ENCODE measurements around the gene GAL3ST2.
"Not testable (repeated sequence)": the region's sequence is repeated elsewhere in the genome, so short reads cannot be mapped to it uniquely, and the experiment has no call there.

Gene GAL3ST2

GRCh38 chr2:241795021-241795999 lies 18.7 kb downstream of the GAL3ST2 start:
- no peak for DNase-seq (ENCODE audit: low spot score)

DNA sequence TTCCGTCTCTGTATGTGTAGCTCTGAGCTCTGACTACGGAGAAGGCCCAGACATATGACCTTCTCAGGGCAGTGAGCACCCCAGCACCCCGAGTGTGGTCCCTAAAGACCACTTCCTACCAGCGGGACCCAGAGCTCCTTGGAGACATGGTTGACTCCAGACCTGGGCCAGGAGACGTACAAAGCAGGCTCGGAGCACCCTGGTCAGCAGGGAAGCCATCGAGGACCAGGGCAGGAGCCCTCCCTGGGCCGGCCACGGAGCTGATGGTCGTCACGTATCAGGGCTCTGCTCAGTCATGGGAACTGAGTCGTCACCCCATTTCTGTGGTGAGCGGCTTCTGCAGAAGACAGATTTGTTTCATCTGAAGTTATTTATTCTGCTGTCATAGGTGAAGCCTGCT lies 19.6 kb downstream of the GAL3ST2 start:
- no peak for DNase-seq (ENCODE audit: low spot score)

- DNase-seq (ENCODE audit: low spot score): no peak
Measured at GRCh38 chr2:241796610-241797138, 20.1 kb downstream of the GAL3ST2 start.

DNA sequence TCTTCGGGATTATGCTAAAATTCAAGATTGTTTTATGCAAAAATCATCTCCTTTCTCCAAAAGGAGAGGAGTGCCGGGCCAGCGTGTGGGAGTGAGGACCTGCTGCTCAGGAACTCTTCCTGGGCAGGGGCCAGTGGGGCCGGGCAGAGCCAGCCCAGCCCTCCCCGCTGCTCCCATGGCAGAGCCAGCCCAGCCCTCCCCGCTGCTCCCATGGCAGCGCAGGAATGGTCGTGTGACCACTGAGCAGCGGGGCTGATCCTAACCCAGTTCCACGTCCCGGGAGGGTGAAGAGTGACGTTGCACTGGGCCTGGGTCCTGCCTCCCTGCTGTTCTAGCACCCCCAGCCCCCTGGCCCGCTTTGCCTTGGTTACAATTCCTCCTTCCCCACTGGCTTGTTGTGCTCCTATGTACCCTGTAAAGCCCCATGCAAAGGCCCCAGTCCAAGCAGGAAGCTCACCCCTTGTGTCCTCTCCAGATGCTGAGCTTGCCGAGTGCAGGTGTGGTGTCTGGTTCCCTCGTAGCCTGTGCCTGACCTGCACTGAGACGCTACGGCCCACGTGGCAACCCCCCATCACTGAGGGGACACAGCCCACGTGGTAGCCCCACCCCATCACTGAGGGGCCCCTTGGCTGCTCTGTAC lies 20.9 kb downstream of the GAL3ST2 start:
- no peak for DNase-seq (ENCODE audit: low spot score)

- no peak for DNase-seq (ENCODE audit: low spot score)
Measured at GRCh38 chr2:241798081-241798630, 21.5 kb downstream of the GAL3ST2 start.

- DNase-seq (ENCODE audit: low spot score): no peak
Measured at GRCh38 chr2:241798631-241799521, 22.3 kb downstream of the GAL3ST2 start.

DNA sequence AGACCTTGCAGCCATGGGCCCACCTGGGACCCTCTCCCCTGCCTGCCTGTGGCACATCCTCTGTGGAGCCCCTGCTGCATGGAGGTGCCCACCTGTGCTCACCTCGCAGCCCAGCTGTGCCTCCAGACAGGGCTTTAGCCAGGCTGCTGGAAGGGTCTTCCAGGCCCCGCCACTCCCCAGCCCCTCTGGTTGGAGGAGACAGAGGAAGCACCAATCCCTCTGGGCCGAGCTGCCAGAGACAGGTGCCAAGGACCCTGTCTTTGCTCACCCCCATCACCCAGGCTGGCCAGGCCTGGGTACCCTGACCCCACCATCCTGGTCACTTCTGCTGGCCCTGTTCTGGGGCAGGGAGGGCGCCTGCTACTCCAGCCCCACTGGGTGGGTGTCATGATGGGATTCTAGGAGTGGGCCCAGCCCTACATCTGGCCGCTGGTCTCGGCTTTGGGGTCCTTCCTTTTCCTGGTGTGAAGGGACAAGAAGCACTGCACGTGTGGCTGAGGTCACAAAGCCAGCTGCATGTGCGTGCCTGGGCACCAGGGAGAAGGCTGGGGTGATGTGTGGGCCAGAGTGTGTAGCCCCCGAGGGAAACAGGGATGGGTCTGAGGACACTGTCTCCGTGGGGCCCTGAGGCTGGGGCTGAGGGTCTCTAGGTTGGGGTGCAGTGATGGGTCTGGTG lies 23.0 kb downstream of the GAL3ST2 start:
- no peak for DNase-seq (ENCODE audit: low spot score)

DNA sequence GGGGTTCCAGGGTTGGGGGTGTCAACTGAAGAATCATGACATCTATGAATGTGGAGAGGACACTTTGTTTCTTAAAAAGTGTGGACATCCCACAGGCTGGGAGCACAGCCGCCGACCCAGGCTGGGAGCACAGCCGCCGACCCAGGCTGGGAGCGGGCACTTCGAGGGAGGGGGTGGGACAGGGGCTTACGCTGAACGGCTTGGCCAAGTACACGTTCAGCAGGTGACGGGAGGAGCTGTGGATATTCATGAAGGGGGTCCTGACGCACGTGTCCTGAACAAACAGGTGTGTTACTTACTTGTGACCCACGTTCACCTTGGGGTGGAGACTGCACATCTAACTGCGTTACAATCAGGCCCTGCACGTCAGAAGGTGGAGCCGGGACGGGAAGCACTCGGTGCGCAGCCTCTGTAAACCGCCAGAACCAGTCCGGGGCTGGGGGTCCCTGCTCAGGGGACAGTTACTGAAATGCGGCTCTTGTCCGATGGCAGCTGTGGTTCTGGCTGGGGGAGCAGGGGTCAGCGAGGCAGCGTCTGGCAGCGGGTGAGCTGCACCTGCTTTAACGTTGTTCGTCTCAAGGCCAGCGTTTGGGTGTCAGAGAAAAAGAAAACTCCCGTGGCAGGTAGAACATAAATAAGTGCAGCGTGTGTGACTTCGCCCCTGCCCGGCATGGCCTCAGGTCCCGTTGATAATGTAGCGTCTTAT lies 23.7 kb downstream of the GAL3ST2 start:
- DNase-seq (ENCODE audit: low spot score): not testable (repeated sequence)

GRCh38 chr2:241801611-241802420 lies 25.2 kb downstream of the GAL3ST2 start:
- no peak for DNase-seq (ENCODE audit: low spot score)

DNA sequence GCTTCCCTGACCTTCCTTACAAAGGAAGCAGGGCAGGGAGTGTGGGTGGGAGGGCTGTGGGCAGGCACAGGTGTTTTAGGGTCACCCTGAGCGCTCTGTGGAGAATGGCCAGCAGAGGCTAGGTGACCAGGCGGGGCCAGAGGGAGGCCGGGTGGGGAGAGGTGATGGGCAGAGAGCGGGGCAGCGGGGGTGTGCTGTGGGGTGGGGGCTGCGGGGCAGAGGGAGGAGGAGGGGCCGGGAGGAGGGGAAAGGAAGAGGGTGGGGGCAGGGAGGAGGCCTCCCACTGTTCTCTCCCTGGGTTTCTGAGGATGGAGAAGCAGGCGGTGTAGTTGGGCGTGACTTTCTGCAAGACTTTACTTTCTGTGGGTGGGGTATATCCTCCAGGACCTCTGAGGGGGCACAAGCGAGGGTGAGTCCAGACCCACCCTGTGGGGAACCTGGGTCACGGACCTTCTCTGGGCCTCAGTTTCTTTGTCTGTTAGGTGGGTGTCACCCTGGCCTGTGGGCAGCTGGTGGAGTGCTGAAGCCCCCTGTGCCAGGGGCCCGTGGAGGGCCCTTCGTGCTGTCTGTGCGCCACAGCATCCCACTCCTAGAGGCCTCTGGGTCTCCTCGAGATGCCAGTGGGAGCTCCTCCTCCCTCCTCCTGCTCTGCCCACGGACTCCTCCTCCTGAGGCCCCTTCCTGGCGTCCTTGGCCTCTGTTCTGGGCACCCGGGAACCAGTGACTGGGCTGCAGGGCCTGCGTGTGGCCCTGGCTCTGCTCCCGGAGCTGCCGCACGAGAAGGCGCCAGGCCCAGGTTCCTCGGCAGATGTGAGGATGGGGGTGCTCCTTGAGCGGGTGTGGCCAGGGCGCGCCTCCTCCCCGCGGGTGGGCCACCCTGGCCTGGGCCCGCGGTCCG lies 26.0 kb downstream of the GAL3ST2 start:
- DNase-seq (ENCODE audit: low spot score): no peak

GRCh38 chr2:241803387-241804325 lies 27.0 kb downstream of the GAL3ST2 start:
- peak; percentile 38 for DNase-seq (ENCODE audit: low spot score)

GRCh38 chr2:241804326-241805229 lies 28.0 kb downstream of the GAL3ST2 start:
- DNase-seq (ENCODE audit: low spot score): no peak

DNA sequence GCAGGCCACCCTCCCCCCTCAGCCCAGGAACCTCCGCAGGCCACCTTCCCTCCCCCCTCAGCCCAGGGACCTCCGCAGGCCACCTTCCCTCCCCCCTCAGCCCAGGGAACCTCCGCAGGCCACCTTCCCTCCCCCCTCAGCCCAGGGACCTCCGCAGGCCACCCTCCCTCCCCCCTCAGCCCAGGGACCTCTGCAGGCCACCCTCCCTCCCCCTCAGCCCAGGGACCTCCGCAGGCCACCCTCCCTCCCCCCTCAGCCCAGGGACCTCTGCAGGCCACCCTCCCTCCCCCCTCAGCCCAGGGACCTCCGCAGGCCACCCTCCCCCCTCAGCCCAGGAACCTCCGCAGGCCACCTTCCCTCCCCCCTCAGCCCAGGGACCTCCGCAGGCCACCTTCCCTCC lies 29.6 kb downstream of the GAL3ST2 start:
- not testable (repeated sequence) for DNase-seq (ENCODE audit: low spot score)

- no peak for DNase-seq (ENCODE audit: low spot score)
Measured at GRCh38 chr2:241808051-241808720, 31.6 kb downstream of the GAL3ST2 start.

- no peak for DNase-seq (ENCODE audit: low spot score)
Measured at GRCh38 chr2:241808721-241809382, 32.2 kb downstream of the GAL3ST2 start, which contains the start of gene NEU4. Gene NEU4 (plus strand): TSS chr2:241809193. CDS start chr2:241814485, 5,292 bp downstream.
